GM19468 (cell line): ENCODE measurements around the gene XPO5.

Experiments
- ATAC-seq: cut with Tn5 transposase; IDR thresholded peaks from one replicate; pipeline ENCODE4 v1.9.1; 2021; ENCODE audit warnings: mild to moderate bottlenecking, moderate library complexity, moderate number of reproducible peaks; ENCODE audit not compliant: unreplicated experiment; ENCODE audit errors: extremely low read depth

The XPO5 gene

DNA sequence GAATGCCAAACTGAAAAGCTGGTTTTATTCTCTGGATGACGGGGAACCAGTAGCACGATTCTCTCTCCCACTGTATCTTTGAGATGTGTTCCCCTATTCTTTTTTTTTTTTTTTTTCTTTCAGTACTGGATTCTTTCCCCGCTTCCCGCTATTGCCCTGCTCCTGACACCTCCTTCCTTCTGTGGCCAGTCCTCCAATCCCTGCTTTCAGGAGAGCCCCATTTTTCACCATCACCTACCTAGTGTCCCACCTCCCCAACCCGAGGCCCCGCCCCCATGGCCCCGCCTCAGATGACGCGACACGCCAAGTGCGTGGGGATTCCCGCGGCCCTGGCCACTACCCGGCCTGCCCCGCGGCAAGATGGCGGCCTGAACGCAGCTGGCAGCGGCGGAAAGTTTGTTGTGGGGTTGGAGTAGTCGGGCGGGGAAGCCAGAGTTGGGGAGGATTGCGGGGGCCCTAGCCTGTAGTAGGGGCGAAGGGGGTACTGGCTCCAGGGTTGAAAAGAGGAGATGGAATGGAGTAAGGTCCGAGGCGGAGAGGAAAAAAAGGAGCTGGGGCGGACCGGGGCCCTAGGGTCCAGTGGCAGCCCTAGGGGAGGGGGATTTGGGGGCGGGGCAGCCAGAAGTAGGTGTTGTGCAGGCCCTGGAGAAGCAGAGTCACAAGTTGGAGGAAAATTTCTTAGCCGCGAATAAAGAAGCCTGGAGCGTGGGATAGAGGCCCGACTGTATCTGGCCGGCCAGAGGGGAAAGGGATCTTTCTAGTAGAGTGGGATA lies 98.4 kb downstream of the XPO5 start, which contains the start of gene TJAP1:
TSS of gene TJAP1 (plus strand) at position 336 of the 773 bp plus-strand sequence. CDS start 21,432 bp downstream, outside the sequence.
- no peak for ATAC-seq

DNA sequence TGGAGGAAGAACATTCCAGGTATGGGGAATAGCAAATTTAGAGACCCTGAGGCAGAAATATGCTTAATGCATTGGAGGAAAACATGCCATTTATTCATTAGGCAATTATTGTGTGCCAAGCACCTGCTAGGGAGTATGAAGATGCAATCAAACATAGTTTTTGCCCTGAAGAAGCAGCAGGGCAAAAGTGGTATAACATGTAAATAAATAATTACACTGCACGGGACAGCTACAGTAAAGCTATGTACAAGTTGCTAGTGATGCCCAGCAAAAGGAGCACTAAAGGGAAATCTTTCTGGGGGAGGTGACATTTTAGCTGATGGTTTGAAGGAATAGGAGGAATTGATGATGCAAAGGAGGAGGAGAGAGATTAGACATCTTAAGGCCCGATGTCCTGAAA lies 99.1 kb downstream of the XPO5 start:
- no peak for ATAC-seq

DNA sequence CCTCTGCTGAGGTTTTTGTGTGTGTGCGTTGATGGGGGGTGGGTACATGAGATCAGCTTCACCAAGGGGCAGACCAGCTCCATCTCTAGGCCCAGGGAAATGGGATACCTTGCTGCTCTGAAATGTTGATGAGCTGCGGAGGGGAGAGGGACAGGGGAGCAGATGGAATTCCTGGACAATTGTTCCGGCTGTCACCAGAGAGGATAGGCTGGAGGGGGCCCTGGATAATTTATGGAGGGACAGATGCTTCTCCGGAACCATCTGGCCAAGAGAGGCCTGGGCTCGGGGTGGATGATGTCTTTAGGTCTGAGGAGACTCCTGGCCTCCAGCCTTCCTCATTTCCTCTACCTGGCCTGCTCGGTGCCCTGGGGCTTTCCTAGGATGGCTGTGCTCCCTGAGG lies 100.3 kb downstream of the XPO5 start:
- no peak for ATAC-seq

DNA sequence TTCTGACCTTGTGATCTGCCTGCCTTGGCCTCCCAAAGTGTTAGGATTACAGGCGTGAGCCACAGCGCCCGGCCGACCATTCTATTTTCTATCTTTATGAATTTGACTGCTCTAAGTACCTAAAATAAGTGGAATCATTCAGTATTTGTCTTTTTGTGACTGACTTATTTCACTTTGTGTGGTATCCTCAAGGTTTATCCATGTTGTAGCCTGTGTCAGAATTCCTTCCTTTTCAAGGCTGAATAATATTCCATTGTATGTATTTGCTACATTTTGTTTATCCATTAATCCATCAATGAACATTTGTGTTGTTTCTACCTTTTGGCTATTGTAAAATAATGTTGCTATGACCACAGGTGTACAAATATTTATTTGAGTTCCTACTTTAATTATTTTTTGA lies 103.3 kb downstream of the XPO5 start:
- no peak for ATAC-seq
